ENCODE results near the gene C4B. TPM values are rescaled to one million over a fixed set of nuclear protein-coding genes. Genes with fewer than 3 reads are reported as not detected.

C4B gene
- total RNA-seq, 4 donors from 2014 or later: 12.4 to 97.5 (median 46.3) TPM

DNA sequence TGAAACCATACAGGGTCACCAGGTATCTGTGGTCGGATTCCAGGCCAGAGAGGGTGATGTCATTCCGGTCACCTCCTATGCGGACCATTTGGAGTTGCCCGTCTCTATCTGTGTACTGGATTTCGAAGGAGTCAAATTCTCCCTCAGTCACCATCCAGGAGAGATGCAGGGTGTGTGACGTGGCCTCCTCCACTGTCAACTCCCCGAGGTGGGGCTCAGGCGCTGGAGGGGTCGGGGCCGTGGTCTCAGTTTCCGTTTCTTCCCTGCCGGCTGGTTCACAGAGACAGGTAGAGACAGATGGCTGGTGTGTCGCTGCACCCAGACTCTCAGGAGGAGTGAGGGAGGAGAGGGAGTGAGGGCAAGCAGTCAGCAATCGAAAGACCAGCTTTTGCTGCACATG lies 54.3 kb downstream of the C4B start:
- intact Hi-C loops (cut with DNase I; ENCODE audit: low total_unique reads): no loop called here
- no peak overlapping the region for H3K4me3 ChIP-seq

DNA sequence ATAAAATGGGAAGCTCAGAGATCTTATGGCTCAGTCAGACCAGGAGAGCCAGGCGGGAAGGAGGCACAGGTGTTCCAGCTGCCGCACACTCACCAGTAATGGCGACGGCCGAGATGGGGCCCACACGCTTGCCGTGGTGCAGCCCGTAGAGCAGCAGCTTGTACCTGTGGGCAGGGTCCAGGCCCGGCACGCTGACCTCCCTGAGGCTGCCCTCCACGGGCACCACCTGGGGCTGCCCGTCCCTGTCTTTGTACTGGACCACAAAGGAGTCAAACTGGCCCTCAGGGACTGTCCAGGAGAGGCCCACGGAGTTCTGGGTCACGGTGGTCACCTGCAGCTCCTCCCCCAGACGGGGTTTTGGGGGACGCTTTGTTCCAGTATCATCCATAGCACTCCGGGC lies 54.9 kb downstream of the C4B start:
- no peak for DNase-seq
- no peaks in the 10 kb centered on the region for H3K9me3 ChIP-seq
- TF ChIP-seq POLR2A (IDR thresholded peaks at IDR 0.05): no peak
- TF ChIP-seq, protein P1, sequence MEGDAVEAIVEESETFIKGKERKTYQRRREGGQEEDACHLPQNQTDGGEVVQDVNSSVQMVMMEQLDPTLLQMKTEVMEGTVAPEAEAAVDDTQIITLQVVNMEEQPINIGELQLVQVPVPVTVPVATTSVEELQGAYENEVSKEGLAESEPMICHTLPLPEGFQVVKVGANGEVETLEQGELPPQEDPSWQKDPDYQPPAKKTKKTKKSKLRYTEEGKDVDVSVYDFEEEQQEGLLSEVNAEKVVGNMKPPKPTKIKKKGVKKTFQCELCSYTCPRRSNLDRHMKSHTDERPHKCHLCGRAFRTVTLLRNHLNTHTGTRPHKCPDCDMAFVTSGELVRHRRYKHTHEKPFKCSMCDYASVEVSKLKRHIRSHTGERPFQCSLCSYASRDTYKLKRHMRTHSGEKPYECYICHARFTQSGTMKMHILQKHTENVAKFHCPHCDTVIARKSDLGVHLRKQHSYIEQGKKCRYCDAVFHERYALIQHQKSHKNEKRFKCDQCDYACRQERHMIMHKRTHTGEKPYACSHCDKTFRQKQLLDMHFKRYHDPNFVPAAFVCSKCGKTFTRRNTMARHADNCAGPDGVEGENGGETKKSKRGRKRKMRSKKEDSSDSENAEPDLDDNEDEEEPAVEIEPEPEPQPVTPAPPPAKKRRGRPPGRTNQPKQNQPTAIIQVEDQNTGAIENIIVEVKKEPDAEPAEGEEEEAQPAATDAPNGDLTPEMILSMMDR (IDR thresholded peaks at IDR 0.05): no peak
- H3K4me3 ChIP-seq: no peak overlapping the region
- H3K36me3 ChIP-seq: no peaks in the 10 kb centered on the region
- H3K27me3 ChIP-seq: no peaks in the 10 kb centered on the region
- intact Hi-C loops (cut with DNase I; ENCODE audit: low total_unique reads): no loop called here
- no peaks in the 10 kb centered on the region for H3K4me1 ChIP-seq
- no peak overlapping the region for H3K27ac ChIP-seq

More for the DNA sequence above, 54.3 kb downstream of the C4B start:
- H3K4me1 ChIP-seq: no peaks in the 10 kb centered on the region
- TF ChIP-seq, protein P1 (IDR thresholded peaks at IDR 0.05): no peak
- TF ChIP-seq POLR2A (IDR thresholded peaks at IDR 0.05): no peak
- DNase-seq: no peak
- no peaks in the 10 kb centered on the region for H3K36me3 ChIP-seq
- H3K9me3 ChIP-seq: no peaks in the 10 kb centered on the region
- no peaks in the 10 kb centered on the region for H3K27me3 ChIP-seq
- H3K27ac ChIP-seq: no peak overlapping the region

DNA sequence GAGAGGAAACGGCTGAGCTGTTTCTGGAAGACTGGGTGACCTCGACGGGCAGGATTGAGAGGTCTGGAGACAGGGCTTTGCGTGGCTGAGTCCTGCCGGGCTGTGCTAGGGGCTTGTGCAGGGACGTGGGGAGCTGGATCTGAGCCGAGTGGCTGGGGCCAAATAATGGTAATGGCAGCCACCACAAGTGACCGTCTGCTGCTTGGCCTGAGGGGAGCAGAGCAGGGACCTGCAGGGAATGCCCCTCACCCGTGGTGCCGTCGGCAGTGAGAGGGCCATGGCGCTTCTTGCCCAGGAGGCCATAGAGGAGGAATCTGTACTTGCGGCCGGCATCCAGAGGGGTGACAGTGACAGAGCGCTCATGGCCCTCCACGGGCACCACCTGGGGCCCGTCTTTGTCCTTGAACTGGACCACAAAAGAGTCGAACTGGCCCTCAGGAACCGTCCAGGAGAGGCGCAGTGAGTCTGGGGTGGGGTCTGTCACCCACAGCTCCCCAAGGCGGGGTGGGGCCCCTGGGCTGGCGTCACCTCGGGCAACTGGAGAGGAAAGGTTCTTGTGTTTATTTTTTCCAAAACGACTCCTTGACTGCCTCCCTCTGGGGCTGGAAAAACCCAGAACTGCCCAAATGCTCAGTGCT lies 55.4 kb downstream of the C4B start:
- Histone ChIP-seq H3K27ac (peak overlapping the region; percentile 57 to 73), H3K27me3 (no peaks in the 10 kb centered on the region), H3K9me3 (no peaks in the 10 kb centered on the region), H3K4me1 (no peaks in the 10 kb centered on the region), H3K4me3 (no peak overlapping the region), H3K36me3 (no peaks in the 10 kb centered on the region)
- TF ChIP-seq, protein P1 (IDR thresholded peaks at IDR 0.05): no peak
- no peak for TF ChIP-seq POLR2A (IDR thresholded peaks at IDR 0.05)
- intact Hi-C loops (cut with DNase I; ENCODE audit: low total_unique reads): no loop called here
- no peak for DNase-seq

DNA sequence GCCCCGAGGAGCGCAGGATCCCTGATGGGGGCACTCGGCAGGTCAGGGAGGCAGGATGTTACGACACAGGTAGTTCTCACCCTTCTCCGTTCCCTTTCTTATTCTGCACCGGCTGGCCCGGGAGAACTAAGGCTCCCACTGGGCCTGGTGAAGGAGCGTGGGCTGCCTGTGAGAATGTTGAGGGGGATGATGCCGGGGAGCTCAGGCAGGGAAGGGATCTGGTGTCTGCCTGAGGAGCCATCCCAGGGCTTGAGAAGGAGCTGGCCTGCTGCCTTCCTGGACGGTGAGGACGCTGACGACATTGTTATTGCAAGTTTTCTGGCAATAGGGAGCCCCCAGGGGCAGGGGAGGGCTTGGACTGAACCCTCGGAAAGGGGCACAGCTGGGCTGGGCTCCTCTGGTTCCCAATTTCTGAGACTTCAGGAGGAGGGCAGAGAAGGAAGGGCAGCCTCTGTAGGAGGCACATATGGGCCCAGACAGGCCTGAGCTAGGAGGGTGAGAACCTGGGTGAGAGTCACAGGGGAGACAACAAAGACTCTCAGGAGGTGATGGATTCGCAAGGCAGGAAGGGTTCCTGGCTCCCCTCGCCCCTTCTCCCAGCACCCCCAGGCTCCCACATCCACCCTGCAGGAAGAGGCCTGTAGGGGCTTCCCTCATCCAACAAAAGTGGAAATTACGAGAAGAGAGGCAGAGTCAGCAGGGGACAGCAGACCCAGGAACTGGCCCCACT lies 56.4 kb downstream of the C4B start:
- DNase-seq: peak; percentile 66 to 73
- Histone ChIP-seq H3K36me3 (no peaks in the 10 kb centered on the region), H3K27ac (peak overlapping the region; percentile 57 to 73), H3K4me1 (peaks cover 0 to under 1% of the 10 kb centered on the region in 2 donors), H3K4me3 (no peak overlapping the region), H3K27me3 (no peaks in the 10 kb centered on the region), H3K9me3 (no peaks in the 10 kb centered on the region)
- no peak for TF ChIP-seq POLR2A (IDR thresholded peaks at IDR 0.05)
- TF ChIP-seq, protein P1 (IDR thresholded peaks at IDR 0.05): no peak
- intact Hi-C loops (cut with DNase I; ENCODE audit: low total_unique reads): no loop called here

DNA sequence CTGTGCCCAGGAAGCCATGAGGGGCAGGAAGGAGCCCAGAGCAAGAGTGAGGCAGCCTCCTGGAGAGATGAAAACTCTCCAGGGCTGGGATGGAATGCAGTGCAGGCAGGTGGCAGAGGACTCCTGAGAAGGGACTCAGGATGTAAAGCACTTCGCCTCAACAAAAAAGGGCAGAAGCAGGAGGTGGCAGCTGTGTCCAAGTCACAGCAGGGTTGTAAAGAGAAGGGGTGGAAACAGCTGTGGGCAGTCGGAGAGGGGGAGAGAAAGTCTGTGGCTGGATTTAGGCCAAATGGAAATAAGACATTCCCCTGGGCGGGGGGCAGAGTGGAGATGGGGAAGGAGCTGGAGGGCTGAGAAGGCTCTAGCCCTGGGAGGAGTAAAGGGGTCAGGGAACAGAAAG lies 58.5 kb downstream of the C4B start:
- Histone ChIP-seq H3K36me3 (no peaks in the 10 kb centered on the region), H3K4me3 (no peak overlapping the region), H3K27me3 (no peaks in the 10 kb centered on the region), H3K4me1 (peaks cover 0 to 3% of the 10 kb centered on the region in 2 donors), H3K9me3 (no peaks in the 10 kb centered on the region), H3K27ac (no peak overlapping the region)
- TF ChIP-seq, protein P1 (IDR thresholded peaks at IDR 0.05): no peak
- no peak for TF ChIP-seq POLR2A (IDR thresholded peaks at IDR 0.05)
- intact Hi-C loops (cut with DNase I; ENCODE audit: low total_unique reads): no loop called here
- no peak for DNase-seq
